HepG2 (cell line): ENCODE measurements around the gene ZNF680. TPM values are rescaled to one million over a fixed set of nuclear protein-coding genes. Genes with fewer than 3 reads are reported as not detected.

Source experiments
- ATAC-seq: fragments of 200-7000 bp; cut with Tn5 transposase; 3 replicates; pipeline ENCODE4 v1.9.1; 2020; ENCODE audit warnings: mild to moderate bottlenecking, moderate library complexity
- BruUV-seq: library from RNA; stranded (reverse); fragments of 400-500 nt; replicated peaks from 2 replicates; lab custom pipeline; 2021; lab: Mats Ljungman, UMichigan
- CTCF ChIA-PET: fragments of 300-600 bp; formaldehyde crosslinking; extraction: SDS; loops from one replicate; lab custom pipeline; 2021; ENCODE audit warnings: low total read pairs, inconsistent platforms, low intra/inter-chr PET ratio; lab: Yijun Ruan, JAX
- POLR2A ChIA-PET: fragments of 350-600 bp; sonication (Branson Sonifier 250); formaldehyde crosslinking; loops from one replicate; lab custom pipeline; 2020; ENCODE audit warnings: antibody characterized with exemption, inconsistent platforms; lab: Yijun Ruan, JAX
- DNase-seq: peaks from one replicate; pipeline ENCODE4 v3.0.0-alpha.2; 2015; ENCODE audit warnings: low spot score
- FAIRE-seq: peaks from 3 replicates; lab custom pipeline; 2011; peaks lifted over from hg19 to GRCh38; lab: Jason Lieb, UNC
- H2AFZ ChIP-seq: one replicate; pipeline ENCODE4 v1.6.1; 2011; ENCODE audit warnings: low read length, inconsistent platforms
- H3K27ac ChIP-seq: fragments of 300-600 bp; 3 replicates; pipeline ENCODE4 v1.8.0; 2011; ENCODE audit warnings: mixed run types, mild to moderate bottlenecking, mixed read lengths, low read length, inconsistent platforms; ENCODE audit not compliant: insufficient read depth; ENCODE audit errors: extremely low read length
- H3K27me3 ChIP-seq, 2 experiments: fragments of 200-600 bp in 1 of 2; 2 replicates in 1 of 2; 3 replicates in 1 of 2; pipeline versions ENCODE4 v1.6.0 to v1.8.0; 2011; ENCODE audit warnings: low read length in 2 of 2, mild to moderate bottlenecking in 2 of 2, moderate library complexity in 2 of 2, inconsistent platforms in 1 of 2; ENCODE audit not compliant: insufficient read depth in 2 of 2, control insufficient read depth in 1 of 2
- H3K36me3 ChIP-seq, 2 experiments: fragments of 200-600 bp in 1 of 2; replicated peaks in 1 of 2; 2 replicates in 1 of 2; 3 replicates in 1 of 2; pipeline versions ENCODE4 v1.5.1 to v1.8.0; 2011; ENCODE audit warnings: low read length in 2 of 2, inconsistent platforms in 1 of 2; ENCODE audit not compliant: insufficient read depth in 2 of 2, control insufficient read depth in 1 of 2
- H3K4me1 ChIP-seq: 2 replicates; pipeline ENCODE4 v1.5.1; 2012; ENCODE audit warnings: low read length, inconsistent platforms; ENCODE audit not compliant: insufficient read depth
- H3K4me2 ChIP-seq: 2 replicates; pipeline ENCODE4 v1.6.0; 2011; ENCODE audit warnings: low read depth, low read length, inconsistent platforms
- H3K4me3 ChIP-seq, 3 experiments: fragments of 200-600 bp in 1 of 3; sonication (generic), shearing (Covaris generic) in 1 of 3; replicated peaks in 1 of 3; 2 replicates each; pipeline ENCODE4 v1.5.1; 2011 to 2016; ENCODE audit warnings: low read length in 3 of 3, inconsistent platforms in 2 of 3, low read depth in 2 of 3, mild to moderate bottlenecking in 2 of 3, control low read depth in 1 of 3, mixed read lengths in 1 of 3; ENCODE audit not compliant: insufficient read depth in 1 of 3
- H3K79me2 ChIP-seq: one replicate; pipeline ENCODE4 v1.6.1; 2011; ENCODE audit warnings: low read length, inconsistent platforms; ENCODE audit not compliant: insufficient read depth
- H3K9ac ChIP-seq: 2 replicates; pipeline ENCODE4 v1.6.0; 2011; ENCODE audit warnings: mild to moderate bottlenecking, low read depth, low read length, inconsistent platforms; ENCODE audit not compliant: insufficient read depth
- H3K9me3 ChIP-seq: 2 replicates; pipeline ENCODE4 v1.5.1; 2012; ENCODE audit warnings: mild to moderate bottlenecking, low read length
- H4K20me1 ChIP-seq: 2 replicates; pipeline ENCODE4 v1.6.0; 2011; ENCODE audit warnings: inconsistent platforms, mild to moderate bottlenecking, low read length, moderate library complexity; ENCODE audit not compliant: insufficient read depth
- CREB3 ChIP-seq: sonication (generic); formaldehyde crosslinking; IDR thresholded peaks from 2 replicates; pipeline ENCODE4 v1.5.0; 2020; ENCODE audit warnings: missing genetic modification reagents
- EEA1 ChIP-seq: sonication (generic); formaldehyde crosslinking; IDR thresholded peaks from 2 replicates; pipeline ENCODE4 v1.5.1; 2020; ENCODE audit warnings: mild to moderate bottlenecking, missing genetic modification reagents, borderline replicate concordance
- FOXP1 ChIP-seq, 2 experiments: fragments of 450-650 bp in 1 of 2; IDR thresholded peaks; 2 replicates each; pipeline ENCODE4 v1.6.1; 2017 to 2018; ENCODE audit warnings: antibody characterized with exemption in 1 of 2
- GFI1 ChIP-seq: sonication (generic); formaldehyde crosslinking; IDR thresholded peaks from 2 replicates; pipeline ENCODE4 v1.5.0; 2020; ENCODE audit warnings: missing genetic modification reagents, mild to moderate bottlenecking, borderline replicate concordance
- HOXD1 ChIP-seq: sonication (generic); formaldehyde crosslinking; IDR thresholded peaks from 2 replicates; pipeline ENCODE4 v1.5.0; 2020; ENCODE audit warnings: missing genetic modification reagents
- KDM4B ChIP-seq: sonication (generic); formaldehyde crosslinking; IDR thresholded peaks from 2 replicates; pipeline ENCODE4 v1.4.0; 2020; ENCODE audit warnings: missing genetic modification reagents
- KLF9 ChIP-seq: IDR thresholded peaks from 2 replicates; pipeline ENCODE4 v1.6.1; 2016; ENCODE audit warnings: low read depth
- KMT2B ChIP-seq: IDR thresholded peaks from 2 replicates; pipeline ENCODE4 v1.6.1; 2016; ENCODE audit warnings: missing genetic modification reagents, missing compliant biosample characterization
- RARA ChIP-seq: IDR thresholded peaks from 2 replicates; pipeline ENCODE4 v1.6.1; 2016; ENCODE audit warnings: missing genetic modification reagents, missing compliant biosample characterization
- ZBTB7B ChIP-seq: sonication (generic); formaldehyde crosslinking; IDR thresholded peaks from 2 replicates; pipeline ENCODE4 v1.4.0; 2020; ENCODE audit warnings: missing genetic modification reagents
- ZNF17 ChIP-seq: sonication (generic); formaldehyde crosslinking; IDR thresholded peaks from 2 replicates; pipeline ENCODE4 v1.5.0; 2020; ENCODE audit warnings: mild to moderate bottlenecking, missing genetic modification reagents
- ZNF660 ChIP-seq: sonication (generic); formaldehyde crosslinking; IDR thresholded peaks from 2 replicates; pipeline ENCODE4 v1.5.1; 2020; ENCODE audit warnings: mild to moderate bottlenecking, low read depth, missing genetic modification reagents, borderline replicate concordance
- whole genome bisulfite sequencing: methylation state at CpG from one replicate; pipeline ENCODE4 v1.1.6; 2017; ENCODE audit warnings: low lambda C conversion rate; 5-methylcytosine and 5-hydroxymethylcytosine counted together
- in situ Hi-C: cut with HindIII; loops from 2 replicates; pipeline ENCODE4 v1.10.0; 2017; ENCODE audit warnings: low pct_unique_long_range_greater_than_20kb; ENCODE audit not compliant: extremely low pct_ligation_motif_present
- intact Hi-C: fragments of 100-400 bp; cut with micrococcal nuclease; formaldehyde crosslinking; loops from one replicate; pipeline ENCODE4 v1.10.0; 2022; ENCODE audit not compliant: unreplicated experiment
- polyA plus RNA-seq, 8 experiments: library from polyadenylated mRNA; depleted of rRNA in 3 of 8; stranded (reverse) in 7 of 8; unstranded in 1 of 8; fragments of >200 nt; fragmentation: Illumina TruSeq in 4 of 8; extraction: Trizol in 4 of 8; gene quantifications; 2 replicates each; pipeline versions ENCODE4 v1.2.1 to v1.2.3, GENCODE V29; 2011 to 2016; ENCODE audit warnings: low read depth in 4 of 8, missing spikeins in 1 of 8, mixed read lengths in 1 of 8; ENCODE audit not compliant: insufficient read depth in 1 of 8
- total RNA-seq, 5 experiments: library from RNA; depleted of rRNA; stranded (reverse); fragments of >200 nt; fragmentation: Illumina TruSeq; extraction: Trizol; gene quantifications; 2 replicates each; pipeline ENCODE4 v1.2.3, GENCODE V29; 2016; ENCODE audit warnings: low read depth in 1 of 5

The ZNF680 gene
- total and polyA plus RNA-seq, 2 of the 13 experiments (the other 11 are each of a cell fraction or from before 2014, with no cell fraction given), result 2.1 to 12.4 TPM

- in situ Hi-C loops, result no loop called here
- CTCF ChIA-PET, result no interaction called here
- H2AFZ ChIP-seq, result no peak overlapping the region
- FAIRE-seq, result no peak
- H3K79me2 ChIP-seq, result peaks cover 33% of the 10 kb centered on the region
- intact Hi-C loops, result no loop called here
- H4K20me1 ChIP-seq, result no peaks in the 10 kb centered on the region
- no peaks in the 10 kb centered on the region for H3K27me3 ChIP-seq
- DNase-seq, result no peak
- POLR2A ChIA-PET, result no interaction called here
- H3K27ac ChIP-seq, result peak overlapping the region; percentile 65
- 0 out of 2 replicates have a peak overlapping the region, but pooled peaks have one; percentile 26 for H3K9ac ChIP-seq
- no TSS peak for BruUV-seq
- H3K4me1 ChIP-seq, result peaks cover 39% of the 10 kb centered on the region
- WGBS, result 85% methylated on average over 4 of the region's 4 CpGs
- ATAC-seq, result no peak
- H3K4me3 ChIP-seq, result no peak overlapping the region
- TF ChIP-seq HOXD1 (no peak), EEA1 (CRISPR knock-in tag) (no peak), KDM4B (CRISPR knock-in tag) (no peak), CREB3 (no peak), FOXP1 (IDR thresholded peaks at IDR 0.05) (no peak), FOXP1 (CRISPR knock-in tag; IDR thresholded peaks at IDR 0.05) (no peak), ZBTB7B (CRISPR knock-in tag) (no peak), GFI1 (CRISPR knock-in tag) (no peak), KMT2B (no peak), RARA (CRISPR knock-in tag) (no peak), ZNF660 (CRISPR knock-in tag) (no peak), ZNF17 (no peak), KLF9 (CRISPR knock-in tag) (no peak)
- peak overlapping the region; percentile 27; the same call in 1 of the 2 replicates for H3K4me2 ChIP-seq
- no peaks in the 10 kb centered on the region; a peak in 1 of 5 replicates for H3K36me3 ChIP-seq
- no peaks in the 10 kb centered on the region for H3K9me3 ChIP-seq
Measured at GRCh38 chr7:64558781-64559180, 4.1 kb downstream of the ZNF680 start.
